HG02973 (cell line): ENCODE data around the gene ITGB6.

Source experiments
- ATAC-seq: cut with Tn5 transposase; IDR thresholded peaks from one replicate; pipeline ENCODE4 v1.9.1; 2021; ENCODE audit warnings: moderate library complexity; ENCODE audit not compliant: unreplicated experiment

ITGB6 gene, protein sequence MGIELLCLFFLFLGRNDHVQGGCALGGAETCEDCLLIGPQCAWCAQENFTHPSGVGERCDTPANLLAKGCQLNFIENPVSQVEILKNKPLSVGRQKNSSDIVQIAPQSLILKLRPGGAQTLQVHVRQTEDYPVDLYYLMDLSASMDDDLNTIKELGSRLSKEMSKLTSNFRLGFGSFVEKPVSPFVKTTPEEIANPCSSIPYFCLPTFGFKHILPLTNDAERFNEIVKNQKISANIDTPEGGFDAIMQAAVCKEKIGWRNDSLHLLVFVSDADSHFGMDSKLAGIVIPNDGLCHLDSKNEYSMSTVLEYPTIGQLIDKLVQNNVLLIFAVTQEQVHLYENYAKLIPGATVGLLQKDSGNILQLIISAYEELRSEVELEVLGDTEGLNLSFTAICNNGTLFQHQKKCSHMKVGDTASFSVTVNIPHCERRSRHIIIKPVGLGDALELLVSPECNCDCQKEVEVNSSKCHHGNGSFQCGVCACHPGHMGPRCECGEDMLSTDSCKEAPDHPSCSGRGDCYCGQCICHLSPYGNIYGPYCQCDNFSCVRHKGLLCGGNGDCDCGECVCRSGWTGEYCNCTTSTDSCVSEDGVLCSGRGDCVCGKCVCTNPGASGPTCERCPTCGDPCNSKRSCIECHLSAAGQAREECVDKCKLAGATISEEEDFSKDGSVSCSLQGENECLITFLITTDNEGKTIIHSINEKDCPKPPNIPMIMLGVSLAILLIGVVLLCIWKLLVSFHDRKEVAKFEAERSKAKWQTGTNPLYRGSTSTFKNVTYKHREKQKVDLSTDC

DNA sequence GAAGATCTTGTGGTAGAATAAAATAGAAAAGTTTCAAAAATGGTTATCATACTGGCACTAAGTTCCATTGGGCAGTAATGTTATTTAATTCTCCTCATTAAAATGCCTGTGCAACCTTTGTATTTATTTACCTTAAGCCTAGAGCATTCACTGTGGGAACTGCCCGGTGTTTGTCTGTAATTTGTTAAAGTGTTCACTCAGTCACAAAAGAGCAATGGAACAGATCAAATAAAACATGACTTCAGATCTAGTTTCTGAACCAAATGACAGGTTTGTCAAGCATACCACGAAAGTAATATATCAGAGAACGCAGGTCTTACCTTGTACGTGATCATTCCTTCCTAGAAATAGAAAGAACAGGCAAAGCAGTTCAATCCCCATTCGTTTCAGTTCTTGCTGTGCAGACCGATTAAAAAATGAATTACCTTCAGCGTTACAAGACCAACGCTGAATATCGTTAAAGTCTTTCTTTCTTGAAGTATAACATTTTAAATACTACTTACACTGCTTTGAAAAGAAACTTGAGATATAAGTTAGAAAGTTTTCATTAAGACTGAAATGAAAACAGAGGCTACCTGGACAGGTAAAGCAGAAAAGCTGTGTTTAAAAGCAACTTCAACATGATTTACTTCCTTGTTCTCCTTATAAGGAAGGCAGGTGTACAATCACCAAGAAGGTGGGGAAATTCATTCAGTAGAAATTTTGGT is at the start of gene ITGB6:
Gene ITGB6, minus strand, starts transcription at position 590 of the 707 bp plus-strand sequence. Its CDS starts 209 bp downstream, at position 381.
- ATAC-seq: no peak

DNA sequence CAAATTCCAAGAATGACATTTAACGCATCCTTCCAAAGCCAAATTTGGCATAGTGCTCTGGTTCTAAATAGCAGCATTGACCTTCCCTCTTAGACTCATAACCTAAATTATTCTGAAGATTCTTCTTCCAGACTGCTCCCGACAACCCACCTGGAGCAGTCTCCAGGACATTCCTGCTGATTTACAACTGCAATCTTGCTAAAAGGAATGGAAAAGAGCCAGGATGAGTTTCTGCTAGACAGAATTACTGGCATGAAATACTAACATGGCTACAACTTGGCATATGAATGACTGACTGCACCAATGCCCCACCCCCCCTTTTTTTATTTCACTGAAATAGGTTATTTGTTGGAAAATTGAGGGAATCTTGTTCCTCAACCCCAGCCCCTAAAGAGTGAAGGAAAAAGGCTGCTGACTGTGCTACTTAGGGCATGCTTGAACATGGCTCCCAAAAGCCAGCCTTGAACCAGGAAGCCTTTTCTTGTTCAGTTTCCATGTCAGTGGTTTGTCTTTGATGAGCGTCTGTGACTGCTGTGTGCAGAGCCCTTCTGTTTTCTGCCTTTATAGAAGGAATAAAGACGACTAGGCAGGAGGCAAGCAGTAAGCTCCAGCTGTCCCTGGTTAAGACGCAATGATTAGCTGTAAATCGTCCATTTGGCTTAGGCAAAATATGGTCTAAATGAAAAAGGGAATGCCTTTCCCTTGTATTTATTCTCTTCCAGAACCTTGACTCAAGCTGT is 47.4 kb upstream of the ITGB6 start:
- no peak for ATAC-seq

DNA sequence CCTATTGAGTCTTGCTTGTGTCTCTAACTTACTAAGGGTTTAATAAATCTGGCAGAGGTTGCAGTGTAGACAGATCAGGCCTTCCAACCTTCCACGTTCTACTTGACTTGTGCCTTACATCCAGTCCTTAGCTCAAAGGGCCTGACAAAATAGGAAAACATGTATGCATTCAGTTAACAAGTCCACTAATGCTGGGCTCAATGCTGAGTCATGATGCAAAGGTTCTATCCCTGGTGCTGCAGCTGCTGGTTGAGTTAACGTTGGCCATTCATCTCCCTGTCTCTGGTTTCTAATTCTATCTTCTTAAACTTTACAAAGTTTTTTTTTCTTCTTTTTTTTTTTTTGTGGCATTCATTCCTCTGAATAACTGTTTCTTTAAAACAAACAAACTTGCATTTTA is 46.3 kb upstream of the ITGB6 start:
- ATAC-seq: no peak

DNA sequence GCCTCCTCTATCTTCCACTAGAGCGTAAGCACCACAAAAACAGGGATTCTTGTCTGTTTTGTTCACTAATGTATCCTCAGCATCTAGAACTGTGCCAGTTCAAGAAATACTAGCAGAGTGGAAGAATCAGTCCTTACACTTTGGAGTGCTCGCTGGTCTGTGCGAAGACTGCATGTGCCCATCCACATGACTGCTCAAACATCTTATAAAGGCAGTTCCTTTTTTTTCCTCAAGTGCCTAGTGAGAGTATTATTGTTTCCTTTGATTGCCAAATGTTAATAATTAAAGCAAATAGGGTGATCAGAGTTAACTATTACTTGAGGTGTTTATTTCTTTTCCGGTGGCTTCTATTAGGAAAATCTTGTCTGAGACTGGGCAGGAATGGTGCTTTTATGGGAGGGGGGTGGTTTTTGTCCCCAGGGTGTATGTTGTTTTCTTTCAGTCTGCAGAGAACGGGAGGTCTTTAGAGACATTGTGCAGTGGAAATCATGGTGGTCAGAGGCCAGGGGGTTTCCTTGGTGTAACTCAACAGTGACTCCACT is 45.6 kb upstream of the ITGB6 start:
- ATAC-seq: no peak

DNA sequence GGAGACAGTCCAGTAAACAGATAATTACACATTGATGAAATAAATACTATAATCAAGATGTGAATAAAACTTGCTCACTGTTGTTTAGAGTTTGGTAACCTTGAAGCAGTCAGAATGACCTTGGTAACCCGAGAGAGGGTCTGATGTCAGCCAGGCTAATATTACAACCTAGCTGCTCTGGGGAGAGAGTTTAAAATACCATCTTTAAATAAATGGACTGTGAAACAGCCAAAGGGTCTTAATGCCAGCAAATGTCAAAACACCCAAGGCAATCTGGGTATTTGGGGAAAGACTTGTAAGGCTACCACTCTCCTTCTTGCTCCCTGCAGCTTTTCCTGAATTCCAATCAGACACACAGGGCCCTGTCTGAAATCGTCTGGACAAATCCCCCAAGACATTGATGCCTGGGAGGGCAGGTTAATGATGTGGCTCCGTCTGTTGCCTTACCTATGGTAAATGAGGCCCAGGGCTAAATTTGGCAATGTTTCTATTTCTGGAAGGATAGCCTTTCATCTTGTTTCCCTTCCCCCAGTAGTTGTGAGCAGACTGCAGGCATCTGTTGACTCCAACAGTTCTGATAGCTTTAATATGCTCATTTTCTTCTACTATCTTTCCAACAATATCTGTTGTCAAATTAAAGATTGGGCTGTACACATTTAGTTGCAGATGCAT is 43.0 kb upstream of the ITGB6 start:
- no peak for ATAC-seq

DNA sequence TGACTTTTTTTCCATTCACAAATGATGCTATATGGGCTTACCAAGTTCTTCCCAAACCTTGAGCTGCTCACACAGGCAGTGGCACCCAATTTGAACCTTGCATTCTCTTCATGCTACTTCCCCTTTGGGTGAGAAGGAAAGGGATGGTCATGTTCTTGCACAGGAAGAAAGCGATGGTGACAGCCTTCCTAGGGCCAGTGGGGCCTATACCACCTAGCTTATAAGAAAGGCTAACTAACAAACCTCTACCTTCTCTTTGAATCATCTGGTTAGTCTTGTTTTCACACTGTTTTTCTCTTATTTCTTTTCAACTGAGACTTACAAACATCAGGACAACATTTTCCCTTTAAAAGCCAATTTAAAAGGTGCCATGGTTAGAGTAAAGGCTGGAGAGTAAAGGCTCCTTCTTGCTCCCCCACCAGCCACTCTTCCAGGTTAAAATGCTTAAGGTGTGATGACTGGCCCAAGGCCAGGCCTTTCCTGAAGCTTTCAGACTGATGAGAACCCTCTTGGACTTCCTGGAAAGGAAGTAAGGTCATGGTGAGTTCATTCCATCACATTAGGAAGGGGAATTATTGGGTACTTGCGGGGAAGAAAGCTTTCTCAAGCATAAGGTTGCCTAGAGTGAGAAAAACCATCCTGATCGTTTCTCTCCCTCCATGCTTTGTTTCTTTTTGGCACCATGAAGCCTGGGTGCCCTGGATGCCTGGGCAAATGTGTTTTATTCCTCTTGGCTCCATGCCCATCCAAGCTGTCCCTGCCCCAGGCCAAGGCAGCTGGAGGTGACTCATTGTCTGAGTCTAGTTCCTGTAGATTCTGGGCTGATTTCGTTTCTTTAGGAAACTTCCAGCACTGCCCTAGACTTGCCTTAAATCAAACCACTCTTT is 41.4 kb upstream of the ITGB6 start:
- ATAC-seq: no peak

DNA sequence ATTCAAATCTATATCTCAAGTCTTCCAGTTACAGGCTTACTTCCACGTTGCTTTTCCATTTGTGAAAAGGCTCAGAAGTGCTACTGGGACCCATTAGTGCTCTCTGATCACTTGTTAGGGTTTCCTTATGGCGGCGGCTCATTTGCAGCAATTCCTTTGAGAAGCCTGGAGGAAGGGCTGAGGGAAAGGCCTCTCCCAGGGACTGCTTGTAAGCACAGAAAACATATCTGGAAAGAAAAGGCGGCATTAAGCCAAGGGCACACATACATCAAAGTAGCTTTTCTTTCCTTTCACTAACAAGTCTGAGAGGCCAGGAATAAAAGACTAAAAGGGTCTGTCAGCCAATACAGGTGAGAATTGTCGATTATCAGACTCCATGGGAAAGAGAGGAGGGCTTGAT is 39.4 kb upstream of the ITGB6 start:
- ATAC-seq: no peak

DNA sequence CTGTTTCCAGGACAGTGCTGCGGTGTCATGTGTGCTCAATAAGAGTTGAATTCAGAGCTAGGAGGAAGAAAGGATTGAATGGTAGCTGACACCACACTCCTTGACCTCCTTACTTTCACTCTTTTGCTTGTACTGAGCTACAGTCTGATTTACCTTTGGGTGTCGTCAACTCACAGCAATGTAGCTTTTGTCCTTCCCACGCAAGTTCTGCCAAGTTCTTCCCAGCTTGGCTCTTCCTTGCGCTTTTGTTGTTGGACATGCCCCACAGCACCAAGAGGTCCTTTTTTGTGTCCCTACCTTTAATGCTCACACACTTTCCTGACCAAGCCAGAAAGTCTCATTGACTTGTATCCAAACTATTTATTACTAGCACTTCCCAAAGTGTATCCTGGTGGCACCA is 38.3 kb upstream of the ITGB6 start:
- ATAC-seq: no peak

DNA sequence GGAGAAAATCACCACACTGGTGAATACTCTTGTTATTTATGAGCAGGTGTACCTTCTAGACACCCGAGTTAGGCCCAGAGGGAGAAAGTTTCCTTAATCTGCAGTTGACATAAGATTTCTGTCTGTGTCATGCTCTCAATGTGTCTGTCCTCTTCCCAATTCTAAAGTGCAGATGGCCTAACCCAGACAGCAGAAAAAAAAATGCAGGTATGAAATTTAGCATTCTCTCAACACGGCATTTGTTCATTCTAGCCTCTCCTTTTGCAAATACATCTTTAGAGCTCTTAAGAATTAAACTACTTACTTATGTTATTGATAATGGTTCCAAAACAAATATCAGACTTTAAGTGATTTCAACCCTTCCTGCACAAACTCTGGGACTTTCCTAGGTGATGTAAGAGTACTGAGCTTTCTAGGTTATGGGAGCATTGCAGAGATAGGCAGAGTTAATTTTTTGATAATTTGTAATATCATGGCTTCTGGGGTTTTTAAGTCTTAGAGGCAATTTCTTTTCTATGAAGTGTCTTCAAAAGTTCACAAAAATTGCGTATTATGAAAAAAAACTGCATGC is 32.9 kb upstream of the ITGB6 start:
- no peak for ATAC-seq

DNA sequence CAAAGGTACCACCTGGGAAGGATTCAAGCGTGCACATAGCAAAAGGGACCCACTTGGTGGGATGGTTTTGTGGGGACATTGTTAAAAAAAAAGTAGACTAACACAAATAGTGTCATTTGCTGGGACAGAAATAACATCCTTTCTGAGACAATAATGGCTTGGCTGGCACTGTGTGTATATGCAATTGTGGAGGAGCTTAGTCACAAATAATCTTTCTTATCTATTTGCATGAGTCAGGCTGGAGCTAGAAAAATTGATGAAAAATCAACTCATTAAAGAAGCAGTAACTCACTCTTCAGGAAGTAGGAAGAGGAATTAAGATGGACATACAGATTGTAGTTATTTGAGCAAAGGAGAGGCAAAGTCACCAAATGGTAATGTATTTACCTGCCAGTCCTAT is 29.5 kb upstream of the ITGB6 start:
- no peak for ATAC-seq

DNA sequence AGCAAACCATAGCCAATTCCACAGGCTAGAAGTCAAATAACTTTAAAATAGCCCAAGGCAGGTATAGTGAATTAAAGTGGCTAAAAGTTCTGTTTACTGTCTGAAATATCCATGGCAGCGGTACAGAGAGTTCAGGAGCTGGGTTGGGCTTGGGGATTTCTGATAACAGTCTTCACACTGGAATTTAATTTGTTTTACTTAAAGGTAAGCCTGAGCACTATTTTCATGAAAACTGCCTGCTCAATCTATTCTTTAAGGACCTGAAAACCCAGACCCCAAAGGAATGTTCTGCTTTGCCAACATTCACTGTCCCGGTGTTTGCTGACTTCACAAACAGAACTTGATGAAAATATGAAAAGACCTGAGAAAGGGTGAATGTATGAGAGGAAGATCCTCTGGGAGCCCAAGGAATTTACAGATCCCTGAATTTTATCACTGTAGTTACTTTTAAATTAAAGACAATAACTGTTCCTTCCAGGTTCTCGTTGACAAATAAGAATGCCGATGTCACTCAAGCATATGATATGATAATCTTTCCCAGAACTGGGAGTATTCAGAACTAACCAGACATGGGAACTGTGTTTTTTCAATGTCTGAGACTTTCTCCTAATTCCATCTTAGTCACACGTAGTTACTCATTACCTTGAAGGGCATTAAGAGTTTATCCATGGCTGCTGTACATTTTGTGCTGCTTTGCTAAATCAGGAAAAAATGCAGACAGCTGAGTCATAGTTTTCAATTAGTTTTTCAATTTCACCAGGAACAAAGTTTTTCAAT is 28.3 kb upstream of the ITGB6 start:
- no peak for ATAC-seq

DNA sequence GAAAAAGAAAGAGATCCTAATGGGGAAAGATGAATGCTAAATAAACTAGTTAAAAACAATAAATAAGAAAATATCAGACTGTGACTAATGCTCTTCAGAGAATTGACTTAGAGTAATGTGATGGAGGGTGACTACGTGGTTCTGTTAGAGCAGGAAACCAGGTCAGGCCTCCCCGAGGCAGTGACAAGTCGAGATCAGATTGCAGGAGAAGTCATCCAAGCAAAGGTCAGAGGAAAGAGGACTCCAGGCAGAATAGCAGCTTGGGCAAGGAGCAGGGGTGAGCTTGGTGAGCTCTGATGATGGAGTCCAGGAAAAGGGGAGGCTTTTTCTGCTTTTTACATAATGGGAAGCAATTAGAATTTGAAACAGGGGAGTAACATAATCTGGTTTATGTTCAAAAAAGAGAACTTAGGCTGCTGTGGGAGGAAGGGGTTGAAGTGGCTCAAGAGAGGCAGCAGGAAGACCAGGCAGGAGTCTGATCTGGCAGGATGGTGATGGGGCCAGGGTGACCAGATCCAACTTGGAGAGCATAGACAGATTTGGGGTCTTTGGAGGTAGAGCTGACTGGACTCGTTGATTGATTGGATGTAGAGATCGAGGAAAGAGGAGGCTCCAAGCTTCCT is 27.3 kb upstream of the ITGB6 start:
- ATAC-seq: no peak

DNA sequence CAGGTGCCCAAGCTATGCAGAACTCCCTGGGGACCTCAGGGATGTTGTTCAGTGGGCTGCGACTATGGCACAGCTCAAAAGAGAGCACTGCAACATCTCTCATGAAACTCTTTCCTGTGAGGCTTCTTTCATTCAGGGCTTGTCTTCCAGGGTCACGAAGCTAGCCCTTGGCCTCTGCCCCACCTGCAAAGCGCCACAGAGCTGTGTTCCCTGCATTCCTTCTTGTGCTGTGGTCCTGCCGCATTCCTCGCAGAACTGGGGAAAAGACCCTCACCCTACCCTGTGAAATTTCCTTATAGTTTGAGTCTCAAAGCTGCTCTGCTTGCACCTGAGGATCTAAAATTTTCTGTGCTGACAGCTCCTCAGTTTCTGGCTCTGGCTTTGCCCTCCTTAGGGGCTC is 26.3 kb upstream of the ITGB6 start:
- ATAC-seq: no peak

DNA sequence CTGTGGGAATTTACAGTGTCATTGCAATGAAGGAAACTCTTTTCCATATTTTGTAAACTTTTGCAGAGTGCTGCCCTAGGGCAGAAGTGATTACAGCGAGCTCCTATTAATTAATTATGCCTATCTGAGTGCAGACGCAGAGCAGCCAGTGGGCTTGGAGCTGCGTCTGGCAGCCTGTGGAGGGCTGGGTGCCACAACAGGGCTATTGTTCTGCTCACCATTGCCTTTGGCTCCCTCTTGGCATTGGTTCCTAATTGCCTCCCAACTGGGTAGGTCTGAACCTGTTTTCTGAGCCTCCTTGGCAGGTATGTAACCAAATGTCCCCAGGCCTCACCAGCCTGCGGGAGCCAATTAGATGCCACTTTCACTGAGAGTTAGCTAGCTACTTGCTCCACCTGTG is 25.6 kb upstream of the ITGB6 start:
- ATAC-seq: no peak

DNA sequence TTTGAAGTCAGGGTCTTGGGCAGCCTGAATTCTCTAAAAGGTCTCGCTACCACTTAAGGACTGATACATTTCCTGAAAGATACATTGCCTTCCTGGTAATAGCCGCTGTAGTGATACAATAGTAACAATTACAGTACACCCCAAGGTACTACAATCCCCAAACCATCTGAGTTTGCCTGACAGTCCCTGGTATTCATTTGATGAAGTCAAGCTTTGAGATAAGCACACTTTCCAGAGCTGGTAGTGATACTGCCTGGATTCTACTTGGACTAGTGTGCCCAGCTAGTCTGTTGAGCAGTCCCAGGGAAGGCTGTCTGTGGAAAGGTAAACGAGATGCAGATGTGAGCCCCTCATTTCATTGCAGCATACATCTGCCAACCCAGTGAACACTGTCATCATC is 24.4 kb upstream of the ITGB6 start:
- no peak for ATAC-seq

DNA sequence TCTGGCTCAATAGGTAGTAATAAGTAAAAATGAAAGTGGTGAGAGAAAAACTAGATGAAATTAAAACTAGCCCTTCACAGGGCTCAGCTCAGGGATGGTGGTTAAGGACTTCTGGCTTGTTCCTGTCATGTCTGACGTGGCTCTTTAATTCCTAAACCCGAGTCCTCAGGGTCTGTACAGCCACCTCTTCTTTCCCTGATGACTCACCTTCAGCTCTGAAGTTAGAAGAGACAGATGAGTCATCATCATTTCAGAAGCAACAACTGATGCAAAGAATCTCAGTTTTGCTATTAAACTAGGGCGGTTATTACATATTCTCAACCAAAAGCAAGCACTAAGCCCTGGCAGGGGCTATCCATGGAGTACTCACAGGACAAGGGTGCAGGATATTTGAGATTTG is 24.0 kb upstream of the ITGB6 start:
- peak; percentile 96 for ATAC-seq

DNA sequence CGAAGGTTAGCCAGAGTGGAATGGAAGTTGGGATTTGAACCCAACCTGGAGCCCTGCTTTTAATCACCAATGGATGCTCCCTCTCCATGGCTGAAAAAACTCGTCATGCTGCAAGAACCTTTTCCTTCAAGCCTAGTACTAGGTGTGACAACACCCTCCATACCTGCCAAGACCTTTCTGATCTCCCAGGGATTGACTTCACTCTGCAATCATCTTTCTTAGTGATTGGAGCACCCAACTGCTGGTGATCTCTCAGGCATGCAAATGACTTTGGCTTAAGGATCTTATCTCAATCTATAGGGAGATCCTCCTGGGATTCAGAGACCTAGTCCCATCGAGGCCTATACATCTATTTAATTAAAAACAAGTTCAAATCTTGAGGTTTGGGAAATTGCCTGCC is 23.5 kb upstream of the ITGB6 start:
- ATAC-seq: no peak
